ENCODE data around the gene FTO.

The FTO gene

GRCh38 chr16:54140057-54140787 lies 436.3 kb downstream of the FTO start:
- no peak for DNase-seq

- DNase-seq, result no peak
Measured at GRCh38 chr16:54140788-54141136, 436.8 kb downstream of the FTO start.

GRCh38 chr16:54142787-54143186 lies 438.8 kb downstream of the FTO start:
- no peak for DNase-seq

GRCh38 chr16:54143410-54143809 lies 439.5 kb downstream of the FTO start:
- DNase-seq, result no peak

- no peak for DNase-seq
Measured at GRCh38 chr16:54143934-54144571, 440.1 kb downstream of the FTO start.

- no peak for DNase-seq
Measured at GRCh38 chr16:54144572-54144947, 440.6 kb downstream of the FTO start.

- no peak for DNase-seq
Measured at GRCh38 chr16:54145881-54146280, 441.9 kb downstream of the FTO start.

- DNase-seq, result no peak
Measured at GRCh38 chr16:54148974-54149373, 445.0 kb downstream of the FTO start.

- DNase-seq, result no peak
Measured at GRCh38 chr16:54150861-54151260, 446.9 kb downstream of the FTO start.

GRCh38 chr16:54152362-54153239 lies 448.6 kb downstream of the FTO start:
- no peak for DNase-seq

- no peak for DNase-seq
Measured at GRCh38 chr16:54153240-54153934, 449.4 kb downstream of the FTO start.

- no peak for DNase-seq
Measured at GRCh38 chr16:54156349-54156748, 452.4 kb downstream of the FTO start.

- DNase-seq, result no peak
Measured at GRCh38 chr16:54158986-54159385, 455.0 kb downstream of the FTO start.

GRCh38 chr16:54159490-54160080 lies 455.6 kb downstream of the FTO start:
- DNase-seq, result no peak

- DNase-seq, result no peak
Measured at GRCh38 chr16:54160252-54160860, 456.4 kb downstream of the FTO start.

GRCh38 chr16:54160939-54161897 lies 457.3 kb downstream of the FTO start:
- DNase-seq, result no peak

- DNase-seq, result no peak
Measured at GRCh38 chr16:54163197-54163843, 459.4 kb downstream of the FTO start.

- no peak for DNase-seq
Measured at GRCh38 chr16:54164789-54165173, 460.8 kb downstream of the FTO start.

GRCh38 chr16:54165174-54165911 lies 461.4 kb downstream of the FTO start:
- no peak for DNase-seq

All from CD4-positive, alpha-beta T cell treated with Interleukin-4 for 4 hours (primary cell).